GM18951 (cell line): ENCODE measurements around the gene SAG.

ENCODE experiments used
- POLR2A ChIP-seq: IDR thresholded peaks from 4 replicates; pipeline ENCODE4 v1.6.1; 2011; ENCODE audit warnings: mild to moderate bottlenecking; ENCODE audit not compliant: insufficient read length, insufficient read depth; ENCODE audit errors: extremely low read depth
- in situ Hi-C: fragments of 300-500 bp; cut with MboI; formaldehyde crosslinking; loops from one replicate; pipeline ENCODE4 v1.12.0; 2022; ENCODE audit warnings: low sequenced_read_pairs, mixed read lengths, inconsistent platforms; ENCODE audit not compliant: unreplicated experiment

SAG gene

DNA sequence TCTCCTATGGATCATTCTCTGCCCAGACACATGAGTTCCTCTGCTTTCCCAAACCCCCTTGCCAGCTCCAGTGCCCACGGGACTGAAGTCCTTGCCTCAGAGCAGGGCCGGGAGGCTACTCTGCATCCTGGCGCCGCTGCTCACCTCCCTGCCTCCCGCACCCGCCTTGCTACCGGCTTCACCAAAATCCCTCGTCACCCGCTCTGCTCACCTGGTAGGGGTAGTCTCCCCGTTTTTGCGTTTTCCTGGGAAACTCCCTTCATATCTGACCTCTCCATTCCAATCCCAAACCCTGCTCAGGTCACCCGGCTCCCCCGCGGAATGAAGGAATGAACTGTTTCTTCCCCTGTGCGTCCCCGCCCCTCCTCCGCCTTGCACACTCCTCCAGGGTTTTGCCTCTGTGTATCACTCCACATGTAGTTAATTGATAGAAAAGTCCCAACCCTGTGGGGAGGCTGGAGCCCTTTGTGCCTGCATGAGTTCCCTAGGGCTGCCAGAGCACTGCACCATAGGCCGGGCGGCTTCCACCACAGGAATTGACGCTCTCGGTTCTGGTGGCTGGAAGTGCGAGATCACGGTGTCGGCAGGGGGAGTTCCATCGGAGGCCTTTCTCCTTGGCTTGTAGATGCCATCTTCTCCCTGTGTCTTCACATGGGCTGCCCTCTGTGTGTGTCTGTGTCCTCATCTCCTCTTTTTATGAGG lies 44.7 kb downstream of the SAG start:
- in situ Hi-C loops = no loop called here
- no peak for TF ChIP-seq POLR2A

- no peak for TF ChIP-seq POLR2A
- in situ Hi-C loops = no loop called here
These were observed 45.6 kb downstream of the SAG start for GRCh38 chr2:233353101-233353768.

DNA sequence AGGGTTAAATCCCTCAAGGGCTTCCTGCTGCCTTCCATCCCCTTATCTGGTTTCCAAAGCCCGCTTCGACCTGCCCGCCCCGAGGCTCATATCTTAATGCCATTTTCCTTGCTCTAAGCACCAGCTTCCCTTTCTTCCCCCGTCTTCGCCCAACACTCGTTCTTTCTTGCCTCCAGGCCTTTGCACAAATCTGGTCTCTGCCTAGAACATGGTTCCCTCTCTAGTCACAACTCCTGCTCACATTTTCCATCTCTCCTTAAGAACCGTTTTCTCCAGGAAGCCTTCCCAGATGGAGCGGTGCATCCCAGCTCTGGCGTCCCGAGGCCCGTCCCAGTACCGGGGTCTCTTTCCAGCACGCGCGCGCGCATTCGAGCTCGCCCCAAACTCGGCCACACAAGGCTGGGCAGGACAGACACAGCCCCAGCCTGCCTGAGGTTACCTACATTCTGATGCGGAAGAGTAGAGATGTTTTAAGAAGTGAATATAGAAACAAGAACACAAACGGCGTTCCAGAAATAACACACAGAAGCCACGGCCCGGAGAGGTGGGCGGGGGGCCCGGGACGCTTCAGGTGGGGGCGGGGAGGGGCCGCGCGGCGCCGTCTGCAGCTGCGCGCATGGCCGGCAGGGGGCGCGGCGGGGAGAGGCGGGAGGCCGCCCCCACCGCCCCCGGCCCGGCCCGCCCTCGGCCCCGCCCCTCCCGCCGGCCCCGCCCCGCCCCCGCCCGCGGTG lies 46.3 kb downstream of the SAG start, which contains the start of gene DGKD:
DGKD (plus strand) TSS at position 726 of the 731 bp plus-strand sequence. CDS start 25 bp downstream, outside the sequence.
- TF ChIP-seq POLR2A = no peak
- in situ Hi-C loops = no loop called here

GRCh38 chr2:233354500-233354924 lies 46.9 kb downstream of the SAG start:
- peak; percentile 76 for TF ChIP-seq POLR2A
- in situ Hi-C loops = no loop called here

GRCh38 chr2:233354971-233355574 lies 47.5 kb downstream of the SAG start:
- in situ Hi-C loops = no loop called here
- TF ChIP-seq POLR2A = no peak

DNA sequence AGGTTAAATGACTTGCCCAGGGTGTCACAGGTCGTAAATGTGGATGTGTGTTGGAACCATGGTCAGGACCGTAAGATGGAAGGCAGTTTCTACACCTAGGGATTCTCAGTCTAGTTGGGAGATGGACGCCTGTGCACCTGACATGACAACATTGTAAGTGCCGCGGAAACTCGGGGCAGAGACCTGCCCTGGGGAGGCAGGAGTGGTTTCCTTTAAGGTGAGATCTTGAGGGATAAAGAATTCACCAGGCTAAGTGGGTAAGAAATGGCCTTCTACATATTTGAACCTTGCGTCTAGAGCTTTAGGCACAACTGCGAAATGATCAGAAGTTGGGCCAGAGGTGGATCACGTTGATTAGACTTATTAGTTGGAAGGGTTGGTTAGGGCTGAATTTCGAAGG lies 48.3 kb downstream of the SAG start:
- in situ Hi-C loops = no loop called here
- no peak for TF ChIP-seq POLR2A

GRCh38 chr2:233356546-233357308 lies 49.1 kb downstream of the SAG start:
- in situ Hi-C loops = no loop called here
- no peak for TF ChIP-seq POLR2A

DNA sequence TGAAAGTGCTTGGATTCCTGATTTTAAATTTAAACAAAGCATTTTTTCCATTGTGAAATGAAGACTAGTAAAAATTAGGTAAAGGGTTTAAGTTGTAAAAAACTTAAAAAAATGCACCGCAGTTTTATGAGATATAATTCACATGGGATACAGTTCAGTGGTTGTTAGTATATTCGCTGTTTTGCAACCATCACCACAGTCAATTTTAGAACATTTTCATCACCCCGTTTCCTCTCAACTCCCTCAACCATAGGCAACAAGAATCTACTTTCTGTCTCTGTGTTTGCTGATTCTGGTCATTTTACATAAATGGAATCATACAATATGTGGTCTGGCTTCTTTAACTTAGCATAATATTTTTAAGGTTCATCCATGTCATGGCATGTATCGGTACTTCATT lies 50.7 kb downstream of the SAG start:
- TF ChIP-seq POLR2A = no peak
- in situ Hi-C loops = no loop called here

DNA sequence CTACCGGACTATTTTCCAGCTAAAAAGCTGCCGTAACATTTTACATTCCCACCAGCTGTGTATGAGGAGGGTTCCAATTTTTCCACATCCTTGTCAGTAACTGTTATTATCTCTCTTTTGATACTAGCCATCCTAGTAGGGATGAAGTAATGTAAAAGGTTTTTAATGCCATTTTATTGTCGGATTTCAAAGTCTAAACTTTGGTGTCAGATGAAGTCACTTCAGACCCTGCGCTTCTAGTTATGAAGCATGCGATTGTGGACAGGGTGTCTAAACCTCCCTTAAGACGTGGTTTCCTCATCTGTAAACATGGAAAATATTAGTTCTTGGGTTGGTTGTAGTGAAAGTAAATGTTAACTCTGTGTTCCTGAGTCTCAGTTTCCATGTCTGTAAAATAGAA lies 51.3 kb downstream of the SAG start:
- in situ Hi-C loops = no loop called here
- no peak for TF ChIP-seq POLR2A

GRCh38 chr2:233359823-233360222 lies 52.2 kb downstream of the SAG start:
- TF ChIP-seq POLR2A = no peak
- in situ Hi-C loops = no loop called here

GRCh38 chr2:233360771-233361176 lies 53.2 kb downstream of the SAG start:
- in situ Hi-C loops = no loop called here
- TF ChIP-seq POLR2A = no peak

DNA sequence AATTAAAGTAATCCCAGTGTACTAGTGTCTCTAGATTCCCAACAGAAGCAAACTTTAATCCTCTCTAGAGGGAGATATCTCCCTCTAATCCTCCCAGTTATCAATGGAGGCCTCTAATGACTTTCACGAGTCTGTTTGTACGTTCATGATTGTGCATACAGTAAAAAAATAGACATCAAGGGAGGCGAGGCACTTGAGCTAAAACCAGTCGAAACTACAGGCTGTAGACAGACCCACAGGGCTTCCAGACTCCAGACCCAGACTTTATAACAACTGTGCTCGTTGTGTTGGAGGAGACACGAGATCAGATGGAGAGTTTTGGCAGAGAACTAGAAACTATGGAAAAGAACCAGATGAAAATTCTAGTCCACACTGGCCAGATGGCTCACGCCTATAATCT lies 53.7 kb downstream of the SAG start:
- TF ChIP-seq POLR2A = no peak
- in situ Hi-C loops = no loop called here
